Neutrophil (primary cell): ENCODE results near the gene APBB1IP.

Experiments used
- H3K27ac ChIP-seq: fragments of 200-600 bp; sonication (generic); 2 replicates; pipeline ENCODE4 v1.5.1; 2016; ENCODE audit warnings: mild to moderate bottlenecking, moderate library complexity
- H3K27me3 ChIP-seq: fragments of 200-600 bp; sonication (generic); 2 replicates; pipeline ENCODE4 v1.6.0; 2016; ENCODE audit warnings: mild to moderate bottlenecking
- H3K36me3 ChIP-seq: fragments of 200-600 bp; sonication (generic); 2 replicates; pipeline ENCODE4 v1.5.1; 2017
- H3K4me1 ChIP-seq, 2 experiments: fragments of 200-600 bp in 1 of 2; sonication (generic) in 1 of 2; 1 replicate in 1 of 2; 2 replicates in 1 of 2; pipeline versions ENCODE4 v1.5.1 to v1.6.1; 2013 to 2016; ENCODE audit warnings: low read depth in 1 of 2, low read length in 1 of 2, mild to moderate bottlenecking in 1 of 2, moderate library complexity in 1 of 2; ENCODE audit not compliant: control insufficient read depth in 1 of 2, insufficient read depth in 1 of 2
- H3K4me3 ChIP-seq, 2 experiments: fragments of 200-600 bp in 1 of 2; sonication (generic) in 1 of 2; 1 replicate in 1 of 2; 2 replicates in 1 of 2; pipeline ENCODE4 v1.5.1; 2013 to 2016; ENCODE audit warnings: low read depth in 1 of 2, low read length in 1 of 2, mild to moderate bottlenecking in 1 of 2, moderate library complexity in 1 of 2
- H3K9me3 ChIP-seq: fragments of 200-600 bp; sonication (generic); 2 replicates; pipeline ENCODE4 v1.5.1; 2016
- CTCF ChIP-seq: fragments of 200-600 bp; sonication (generic); IDR thresholded peaks from 2 replicates; pipeline ENCODE4 v1.5.1; 2016; ENCODE audit warnings: antibody characterized with exemption

Gene APBB1IP

GRCh38 chr10:26519803-26520202 lies 81.7 kb downstream of the APBB1IP start:
- Histone ChIP-seq H3K9me3 (no peaks in the 10 kb centered on the region), H3K27me3 (no peaks in the 10 kb centered on the region), H3K4me1 (peaks cover 4 to 10% of the 10 kb centered on the region in 2 experiments), H3K27ac (no peak overlapping the region), H3K4me3 (no peak overlapping the region), H3K36me3 (peaks cover 96% of the 10 kb centered on the region)
- no peak for TF ChIP-seq CTCF

DNA sequence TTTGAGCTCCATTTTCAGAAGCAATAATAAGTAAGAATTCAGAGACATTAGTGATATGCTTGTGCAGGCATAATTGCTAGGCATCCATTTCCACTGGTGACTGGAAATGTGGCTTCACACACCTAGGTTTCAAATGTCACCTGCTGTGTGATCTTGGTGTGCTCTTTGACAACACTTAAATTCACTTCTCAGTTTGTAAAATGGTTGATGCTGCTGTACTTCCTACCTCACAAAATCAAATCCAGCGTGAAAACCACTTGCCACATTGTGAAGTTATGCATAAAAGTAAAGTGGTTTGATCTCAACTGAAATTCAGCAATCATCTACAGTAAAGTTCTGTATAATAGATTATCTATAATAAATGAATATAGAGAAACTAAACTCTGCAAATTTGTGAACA lies 82.4 kb downstream of the APBB1IP start:
- Histone ChIP-seq H3K9me3 (no peaks in the 10 kb centered on the region), H3K27me3 (no peaks in the 10 kb centered on the region), H3K4me3 (no peak overlapping the region), H3K27ac (no peak overlapping the region), H3K4me1 (peaks cover 11 to 17% of the 10 kb centered on the region in 2 experiments), H3K36me3 (peaks cover 94% of the 10 kb centered on the region)
- no peak for TF ChIP-seq CTCF

DNA sequence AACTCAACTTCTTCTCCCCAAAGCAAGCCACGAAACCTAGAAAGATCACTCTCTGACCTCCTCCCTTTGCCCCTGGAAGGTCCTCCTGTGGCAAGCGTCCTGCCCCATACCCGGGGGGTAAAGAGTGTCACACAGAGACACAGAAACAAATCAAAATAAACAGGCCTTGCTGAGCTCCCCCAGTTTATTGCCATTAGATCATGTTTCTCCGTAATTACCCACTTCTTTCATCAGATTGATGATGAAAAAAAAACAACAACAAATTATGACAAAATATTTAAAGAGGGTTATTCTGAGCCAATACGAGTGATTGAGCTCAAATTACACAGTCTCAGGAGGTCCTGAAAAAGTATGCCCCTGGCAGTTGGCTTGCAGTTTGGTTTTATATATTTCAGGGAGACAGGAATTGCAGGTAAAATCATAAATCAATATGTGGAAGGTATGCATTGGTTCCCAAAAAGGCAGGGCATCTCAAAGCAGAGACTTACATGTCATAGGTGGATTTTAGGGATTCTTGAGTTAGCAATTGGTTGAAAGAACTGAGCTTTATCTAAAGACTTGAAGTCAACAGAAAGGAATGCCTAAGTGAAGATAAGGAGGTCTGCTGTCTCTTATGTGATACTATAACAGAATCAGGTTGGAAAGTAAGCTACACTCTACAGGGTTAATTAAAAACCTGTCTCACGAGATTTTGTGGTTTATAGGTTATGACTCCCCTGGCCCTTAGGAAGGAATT lies 86.2 kb downstream of the APBB1IP start:
- no peak overlapping the region for H3K4me3 ChIP-seq
- H3K27me3 ChIP-seq, result no peaks in the 10 kb centered on the region
- no peak for TF ChIP-seq CTCF
- H3K9me3 ChIP-seq, result no peaks in the 10 kb centered on the region
- peak overlapping the region; percentile 75 for H3K27ac ChIP-seq
- peaks cover 94% of the 10 kb centered on the region for H3K36me3 ChIP-seq
- peaks cover 12 to 20% of the 10 kb centered on the region in 2 experiments for H3K4me1 ChIP-seq

DNA sequence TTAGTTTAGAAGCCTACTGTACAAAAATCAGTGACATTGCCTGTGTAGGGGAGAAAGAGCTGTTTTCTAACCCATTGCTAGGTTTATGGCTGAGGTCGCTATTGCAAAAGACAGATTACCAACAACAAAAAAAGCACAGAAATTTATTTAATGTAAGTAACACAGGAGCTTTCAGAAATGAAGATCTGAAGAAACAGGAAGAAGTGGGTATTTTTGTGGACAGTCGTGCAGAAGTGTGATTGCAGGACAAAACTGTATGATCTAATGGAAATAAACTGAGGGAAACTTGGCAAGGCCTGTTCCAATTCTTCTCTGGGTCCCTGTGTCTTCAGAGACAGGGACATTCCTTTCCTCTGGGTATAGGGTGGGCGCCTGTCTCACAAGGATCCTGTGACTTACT lies 87.4 kb downstream of the APBB1IP start:
- H3K36me3 ChIP-seq, result peaks cover 93% of the 10 kb centered on the region
- H3K4me3 ChIP-seq, result no peak overlapping the region
- H3K9me3 ChIP-seq, result no peaks in the 10 kb centered on the region
- peak overlapping the region; percentile 75 for H3K27ac ChIP-seq
- H3K27me3 ChIP-seq, result no peaks in the 10 kb centered on the region
- peaks cover 12 to 20% of the 10 kb centered on the region in 2 experiments for H3K4me1 ChIP-seq
- TF ChIP-seq CTCF, result no peak

DNA sequence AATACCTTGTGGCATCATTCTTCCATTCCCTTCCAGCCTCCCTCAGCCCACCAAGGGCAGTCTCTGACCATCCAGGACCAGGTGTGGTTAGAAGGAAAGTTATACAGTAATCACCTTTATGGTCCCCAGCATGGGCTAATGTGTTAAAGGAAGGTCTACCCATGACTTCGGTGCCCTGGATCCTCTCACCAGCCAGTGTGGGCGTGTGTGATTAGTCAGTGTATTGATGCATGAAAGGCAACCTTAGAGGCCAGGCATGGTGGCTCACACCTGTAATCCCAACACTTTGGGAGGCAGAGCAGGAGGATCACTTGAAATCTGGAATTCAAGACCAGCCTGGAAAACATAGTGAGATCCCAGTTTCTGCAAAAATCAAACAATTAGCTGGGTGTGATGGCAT lies 88.9 kb downstream of the APBB1IP start:
- Histone ChIP-seq H3K36me3 (peaks cover 92% of the 10 kb centered on the region), H3K27ac (no peak overlapping the region), H3K27me3 (no peaks in the 10 kb centered on the region), H3K4me1 (peaks cover 12 to 20% of the 10 kb centered on the region in 2 experiments), H3K9me3 (no peaks in the 10 kb centered on the region), H3K4me3 (no peak overlapping the region)
- TF ChIP-seq CTCF, result no peak
